ENCODE measurements around the gene JAG2.

The JAG2 gene

DNA sequence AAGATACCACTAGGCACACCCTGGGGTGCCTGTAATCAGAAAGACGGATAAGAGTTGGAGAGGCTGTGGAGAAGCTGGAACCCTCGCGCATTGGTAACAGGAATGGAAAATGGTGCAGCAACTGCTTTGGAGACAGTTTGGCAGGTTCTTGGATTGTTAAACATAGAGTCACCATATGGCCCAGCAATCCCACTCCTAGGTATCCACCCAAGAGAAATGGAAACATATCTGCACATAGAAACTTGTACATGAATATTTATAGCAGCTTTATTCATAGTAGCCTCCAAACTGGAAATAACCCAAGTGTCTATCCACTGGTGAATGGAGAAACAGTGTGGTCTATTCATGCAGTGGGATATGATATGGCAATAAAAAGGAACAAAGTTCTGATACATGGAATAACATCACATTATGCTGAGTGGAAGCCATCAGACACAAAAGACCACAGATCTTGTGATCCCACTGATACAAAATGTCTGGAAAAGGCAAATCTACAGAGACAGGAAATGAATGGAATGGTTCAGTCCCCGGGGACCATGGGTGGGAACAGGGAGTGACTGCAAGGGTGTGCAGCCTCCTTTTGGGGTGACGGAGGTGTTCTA, 45.4 kb downstream of the JAG2 start:
- no peak overlapping the region for H3K4me3 ChIP-seq (ENCODE audit: low read length)
- DNase-seq (ENCODE audit: low read depth): no peak
- TF ChIP-seq, protein P1, sequence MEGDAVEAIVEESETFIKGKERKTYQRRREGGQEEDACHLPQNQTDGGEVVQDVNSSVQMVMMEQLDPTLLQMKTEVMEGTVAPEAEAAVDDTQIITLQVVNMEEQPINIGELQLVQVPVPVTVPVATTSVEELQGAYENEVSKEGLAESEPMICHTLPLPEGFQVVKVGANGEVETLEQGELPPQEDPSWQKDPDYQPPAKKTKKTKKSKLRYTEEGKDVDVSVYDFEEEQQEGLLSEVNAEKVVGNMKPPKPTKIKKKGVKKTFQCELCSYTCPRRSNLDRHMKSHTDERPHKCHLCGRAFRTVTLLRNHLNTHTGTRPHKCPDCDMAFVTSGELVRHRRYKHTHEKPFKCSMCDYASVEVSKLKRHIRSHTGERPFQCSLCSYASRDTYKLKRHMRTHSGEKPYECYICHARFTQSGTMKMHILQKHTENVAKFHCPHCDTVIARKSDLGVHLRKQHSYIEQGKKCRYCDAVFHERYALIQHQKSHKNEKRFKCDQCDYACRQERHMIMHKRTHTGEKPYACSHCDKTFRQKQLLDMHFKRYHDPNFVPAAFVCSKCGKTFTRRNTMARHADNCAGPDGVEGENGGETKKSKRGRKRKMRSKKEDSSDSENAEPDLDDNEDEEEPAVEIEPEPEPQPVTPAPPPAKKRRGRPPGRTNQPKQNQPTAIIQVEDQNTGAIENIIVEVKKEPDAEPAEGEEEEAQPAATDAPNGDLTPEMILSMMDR (conservative IDR thresholded peaks at IDR 0.05; ENCODE audit: low read length): no peak

DNA sequence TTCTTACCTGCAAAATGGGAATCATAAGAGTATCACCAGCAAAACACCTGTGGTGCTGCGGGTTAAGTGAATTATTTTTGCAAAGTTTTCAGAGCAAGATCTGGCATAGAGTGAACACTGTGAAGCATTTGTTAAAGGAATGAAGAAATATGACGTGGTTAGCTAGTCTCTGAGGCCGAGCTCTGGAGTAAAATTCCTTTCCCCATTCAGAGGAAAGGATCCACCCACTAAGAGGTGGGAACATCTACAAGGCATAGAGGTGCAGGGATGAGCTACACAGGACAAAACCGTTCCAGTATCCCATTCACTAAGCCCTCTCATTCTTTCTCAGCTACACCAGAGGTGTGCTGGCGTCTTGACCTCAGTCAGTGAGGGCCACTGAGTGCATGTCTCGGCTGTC, 48.5 kb downstream of the JAG2 start:
- DNase-seq (ENCODE audit: low read depth): no peak
- TF ChIP-seq, protein P1 (conservative IDR thresholded peaks at IDR 0.05; ENCODE audit: low read length): no peak
- no peak overlapping the region for H3K4me3 ChIP-seq (ENCODE audit: low read length)

DNA sequence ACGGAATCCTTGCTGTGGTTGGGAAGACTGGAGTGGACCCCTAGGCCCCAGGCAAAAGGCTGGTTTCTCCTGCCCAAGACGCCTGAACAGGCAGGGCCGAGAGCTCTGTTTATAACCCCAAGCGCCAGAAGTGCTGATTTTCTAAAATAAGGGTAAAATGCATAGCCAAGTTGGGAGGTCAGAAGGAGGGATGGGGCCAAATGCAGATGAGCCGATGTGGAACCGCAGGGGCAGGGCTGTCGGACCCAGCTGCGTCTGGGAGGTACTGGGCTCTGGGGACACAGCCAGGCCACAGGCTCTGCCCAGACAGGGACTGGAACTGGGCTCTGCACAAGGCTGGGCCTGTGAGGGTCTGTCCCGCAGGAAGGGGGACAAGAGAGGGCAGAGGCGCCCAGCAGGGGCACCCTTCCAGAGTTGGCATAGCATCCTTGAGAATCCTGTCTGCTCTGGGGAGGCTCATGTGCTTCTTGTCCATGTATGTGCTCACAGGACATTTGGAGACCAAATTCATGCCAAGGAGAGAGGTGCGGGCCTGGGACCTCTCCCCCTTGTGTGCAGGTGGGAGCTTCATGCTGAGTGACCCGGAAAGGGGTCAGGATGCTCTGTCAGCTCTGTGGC, 49.1 kb downstream of the JAG2 start:
- TF ChIP-seq, protein P1 (conservative IDR thresholded peaks at IDR 0.05; ENCODE audit: low read length): no peak
- DNase-seq (ENCODE audit: low read depth): no peak
- H3K4me3 ChIP-seq (ENCODE audit: low read length): no peak overlapping the region

DNA sequence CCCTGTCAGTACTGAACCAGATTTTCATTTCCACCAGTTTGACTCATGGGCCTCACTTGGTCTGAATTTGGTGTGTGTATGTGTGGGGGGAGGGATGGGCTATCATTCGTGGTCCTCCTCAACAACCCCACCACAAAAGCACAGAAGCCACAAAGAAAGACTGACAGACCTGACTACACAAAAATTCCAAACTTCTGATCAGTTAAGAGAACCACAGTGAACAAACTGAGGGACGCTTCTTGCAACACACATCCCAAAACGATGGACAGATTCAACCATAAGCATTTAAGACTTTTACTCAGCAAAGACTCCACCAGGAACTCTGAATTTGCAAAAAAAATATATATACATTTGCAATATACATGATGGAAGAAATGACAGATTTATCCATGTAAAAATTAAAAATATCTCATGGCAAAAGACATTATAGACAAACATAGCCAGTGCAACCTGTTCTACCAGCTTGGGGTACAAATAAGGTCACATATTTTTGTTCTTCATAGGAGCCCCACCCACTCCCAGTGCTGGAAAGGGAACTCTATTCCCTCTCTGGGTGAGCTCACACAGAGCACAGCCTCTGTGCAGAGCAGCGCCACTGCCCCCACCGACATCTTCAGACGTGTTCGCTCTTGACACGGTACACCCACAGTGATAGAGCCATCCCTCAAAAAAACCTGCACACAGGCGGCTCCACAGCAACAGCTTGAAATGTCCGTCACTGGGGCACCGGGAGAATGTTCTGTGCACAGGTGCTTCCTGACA, 49.7 kb downstream of the JAG2 start:
- no peak for DNase-seq (ENCODE audit: low read depth)
- no peak overlapping the region for H3K4me3 ChIP-seq (ENCODE audit: low read length)
- TF ChIP-seq, protein P1 (conservative IDR thresholded peaks at IDR 0.05; ENCODE audit: low read length): no peak

DNA sequence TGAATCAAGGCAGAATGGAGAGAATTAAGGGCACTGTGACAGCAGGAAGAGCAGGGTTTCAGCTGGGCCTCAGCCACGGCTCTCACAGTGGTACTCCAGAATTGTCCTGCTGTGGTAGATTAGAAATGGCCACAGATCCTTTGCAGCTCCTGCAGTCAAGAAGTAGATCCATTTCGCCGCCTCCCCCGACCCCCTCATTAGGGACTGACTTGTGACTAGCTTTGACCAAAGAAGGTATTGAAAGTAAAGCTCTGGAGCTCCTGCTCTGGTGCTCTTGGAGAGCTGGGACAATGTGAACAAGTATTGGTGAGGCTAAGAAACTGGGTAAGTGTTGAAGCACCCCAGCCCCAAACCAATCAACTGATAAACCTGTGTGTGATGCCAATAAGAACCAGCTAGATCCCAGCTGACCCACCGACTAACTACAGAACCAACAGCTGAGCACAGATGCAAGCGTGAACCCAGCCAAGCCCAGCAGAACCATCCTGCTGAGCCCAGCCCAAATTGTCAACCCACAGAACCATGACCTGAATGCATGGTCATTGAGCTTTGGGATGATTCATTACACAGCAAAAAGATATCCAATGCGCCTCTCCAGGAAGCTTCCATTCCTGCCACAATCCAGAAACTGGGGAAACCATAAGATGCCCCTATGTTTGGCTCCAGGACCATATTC, 50.7 kb downstream of the JAG2 start:
- H3K4me3 ChIP-seq (ENCODE audit: low read length): no peak overlapping the region
- TF ChIP-seq, protein P1 (conservative IDR thresholded peaks at IDR 0.05; ENCODE audit: low read length): no peak
- DNase-seq (ENCODE audit: low read depth): no peak

DNA sequence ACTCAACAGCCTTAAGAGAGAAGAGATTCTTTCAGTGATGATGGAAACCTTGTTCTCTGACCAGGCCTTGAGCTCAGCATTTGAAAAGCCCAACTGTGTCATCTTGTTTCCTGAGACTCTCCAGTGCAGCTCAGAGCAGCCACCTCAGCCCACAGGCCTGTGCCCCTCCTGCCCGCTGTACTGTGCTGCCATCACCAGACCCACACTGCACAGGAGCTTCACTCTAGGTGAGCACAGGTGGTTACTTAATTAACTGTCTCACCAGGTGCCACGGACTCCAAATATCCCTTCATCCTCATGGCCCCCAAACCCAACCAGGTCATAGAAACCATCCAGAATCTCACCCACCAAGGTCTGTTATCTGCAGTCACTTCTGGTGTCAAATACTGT, 51.3 kb downstream of the JAG2 start:
- no peak for DNase-seq (ENCODE audit: low read depth)
- TF ChIP-seq, protein P1 (conservative IDR thresholded peaks at IDR 0.05; ENCODE audit: low read length): no peak

More for the DNA sequence above, 51.3 kb downstream of the JAG2 start:
- H3K4me3 ChIP-seq (ENCODE audit: low read length): no peak overlapping the region

All from AG10803 (cell line).